ENCODE data around the gene LMNA.
"Not testable (repeated sequence)": the region's sequence is repeated elsewhere in the genome, so short reads cannot be mapped to it uniquely, and the experiment has no call there.

Gene LMNA

DNA sequence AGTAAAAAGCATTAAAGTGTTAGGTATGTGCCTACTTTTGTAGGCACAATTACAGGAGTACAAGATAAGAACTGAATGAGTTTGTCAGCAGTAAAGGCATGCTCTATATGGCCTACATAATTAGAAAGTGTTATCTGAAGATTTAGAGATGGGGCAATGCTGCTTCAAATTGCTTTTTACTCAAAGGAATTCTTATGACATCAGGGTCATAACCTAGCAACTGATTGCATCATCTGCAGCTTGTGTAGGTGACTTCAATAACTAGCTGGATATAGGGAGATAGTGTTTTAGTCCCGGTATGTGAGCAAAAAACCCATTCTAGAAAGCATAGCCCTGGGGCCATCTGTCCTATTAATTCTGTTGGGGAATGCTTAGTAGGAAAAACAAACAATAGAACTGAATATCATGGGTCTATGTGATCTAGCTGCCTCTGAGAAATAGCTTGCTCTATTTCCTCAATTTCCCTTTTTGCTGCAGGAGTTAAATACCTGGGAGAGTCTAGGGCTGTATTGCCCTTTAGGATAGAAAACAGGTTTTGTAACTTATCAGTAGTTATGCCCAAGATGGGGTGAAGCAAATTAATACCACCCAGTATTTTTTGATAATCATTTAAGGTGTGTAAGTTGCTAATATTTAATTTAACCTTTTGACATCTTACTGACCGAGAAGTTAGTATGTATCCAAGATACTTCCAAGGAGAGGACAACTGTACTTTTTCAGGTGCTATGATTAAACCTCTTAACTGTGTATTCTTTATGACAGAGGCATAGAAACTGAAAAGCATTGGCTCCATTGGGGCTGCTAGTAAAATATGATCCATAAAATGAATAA, 72.1 kb downstream of the LMNA start:
- not testable (repeated sequence) for H3K27me3 ChIP-seq (ENCODE audit: control insufficient read depth, low read length); H3K9me2 ChIP-seq (replicated peaks; ENCODE audit: control insufficient read depth, low read length); H4K20me1 ChIP-seq (ENCODE audit: control insufficient read depth, insufficient read depth, low read depth, low read length); H3K36me3 ChIP-seq (ENCODE audit: control insufficient read depth, low read length); H3K9me3 ChIP-seq (ENCODE audit: control insufficient read depth, insufficient read depth, low read length); H3K4me3 ChIP-seq (ENCODE audit: low read length); H3K4me2 ChIP-seq (ENCODE audit: low read length); H3F3A ChIP-seq (ENCODE audit: control insufficient read depth, insufficient read depth); H3K79me2 ChIP-seq (ENCODE audit: control insufficient read depth, low read length); H3K27ac ChIP-seq (ENCODE audit: low read depth, low read length); H3K4me1 ChIP-seq (ENCODE audit: control insufficient read depth, low read length)
